HG02798 (cell line): Measurements from ENCODE around the gene TMEM229B.
A peak's percentile ranks its signal among the peaks of the same experiment; 100 is the strongest.

Experiments used
- ATAC-seq: cut with Tn5 transposase; IDR thresholded peaks from one replicate; pipeline ENCODE4 v1.9.1; 2021; ENCODE audit warnings: mild to moderate bottlenecking; ENCODE audit not compliant: unreplicated experiment, poor library complexity

TMEM229B gene

DNA sequence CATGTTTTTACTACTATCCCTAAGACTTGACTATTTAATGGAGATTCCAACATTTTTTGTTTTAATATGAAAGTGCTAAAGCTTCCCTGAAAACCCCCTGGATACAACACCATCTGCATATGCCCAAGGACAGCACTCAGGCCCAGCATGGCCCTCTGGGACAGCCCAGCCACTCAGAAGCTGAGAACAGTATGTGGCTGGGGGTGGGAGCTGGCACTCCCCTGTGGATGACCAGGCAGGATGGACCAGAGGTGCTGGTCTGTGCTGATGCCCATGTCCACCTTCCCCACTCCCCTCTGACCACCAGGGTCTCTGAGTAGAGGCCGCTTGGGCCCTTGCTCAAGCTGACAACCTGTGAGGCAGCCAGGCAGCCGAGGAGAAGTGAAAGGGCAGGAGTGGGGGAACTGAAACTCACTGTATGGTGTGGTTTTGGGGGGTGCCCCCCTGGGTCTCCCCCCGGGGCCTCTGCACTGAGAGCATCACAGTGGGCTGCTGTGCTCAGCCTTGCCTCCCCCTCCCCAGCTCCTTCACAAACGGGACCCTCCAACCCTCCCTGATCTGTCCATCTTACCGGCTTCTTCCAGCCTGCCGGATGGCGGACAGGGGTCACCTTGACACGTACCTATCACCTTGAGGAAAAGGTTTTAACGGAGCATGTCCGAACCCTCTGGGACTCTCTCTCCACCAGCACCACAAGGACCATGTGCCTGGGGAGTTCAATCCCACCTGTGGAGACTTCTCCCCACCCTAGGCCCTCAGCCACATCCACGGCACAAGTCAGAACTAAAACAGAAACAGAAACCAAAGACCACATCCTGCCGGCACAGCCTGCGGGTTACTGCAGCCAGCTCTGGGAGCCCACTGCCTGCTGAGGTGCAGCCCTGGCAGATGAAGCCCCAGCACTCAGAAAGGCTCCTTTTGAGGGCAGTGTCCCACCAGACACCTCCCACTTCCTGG lies at the start of gene TMEM229B:
Gene TMEM229B, minus strand, starts transcription at position 785 of the 957 bp plus-strand sequence. CDS start 14,798 bp downstream, outside the sequence.
- ATAC-seq: peak; percentile 95

DNA sequence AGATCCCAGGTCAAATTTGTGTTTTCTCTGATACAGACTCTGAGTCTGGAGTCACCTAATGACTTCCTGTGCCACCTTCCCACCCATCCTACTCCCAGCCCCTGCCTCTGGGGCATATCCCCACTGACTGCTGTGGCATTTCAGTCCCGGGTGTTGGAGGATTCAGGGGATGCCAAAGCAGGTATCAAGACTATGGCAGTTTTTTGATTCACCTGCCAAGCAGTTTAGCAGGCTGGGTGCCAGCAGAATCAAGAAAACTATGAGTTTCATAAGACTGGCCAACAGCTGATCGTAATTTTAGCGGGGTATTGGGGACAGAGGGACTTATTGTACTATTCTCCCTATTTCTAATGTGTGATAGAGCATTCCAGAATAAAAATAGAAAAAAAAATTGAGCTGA lies 49.2 kb upstream of the TMEM229B start:
- no peak for ATAC-seq

DNA sequence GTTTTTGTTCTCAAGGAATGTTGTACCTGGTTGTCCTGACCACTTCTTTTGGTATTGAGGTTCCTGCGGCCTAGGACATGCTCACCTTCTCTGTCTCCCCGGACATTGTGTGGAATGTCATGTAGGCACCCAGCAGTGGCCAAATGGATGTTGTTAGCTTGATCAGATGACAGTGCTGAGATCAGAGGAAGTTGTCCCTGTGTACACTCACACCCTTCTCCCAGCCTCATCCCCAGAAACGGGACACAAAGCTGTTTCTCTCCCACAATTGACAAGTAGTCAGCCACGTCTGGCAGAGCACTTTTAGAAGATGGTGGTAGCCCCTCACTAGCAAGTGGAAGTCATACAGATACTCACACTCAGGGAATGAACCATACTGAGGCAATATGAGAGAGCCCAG lies 47.6 kb upstream of the TMEM229B start:
- no peak for ATAC-seq

DNA sequence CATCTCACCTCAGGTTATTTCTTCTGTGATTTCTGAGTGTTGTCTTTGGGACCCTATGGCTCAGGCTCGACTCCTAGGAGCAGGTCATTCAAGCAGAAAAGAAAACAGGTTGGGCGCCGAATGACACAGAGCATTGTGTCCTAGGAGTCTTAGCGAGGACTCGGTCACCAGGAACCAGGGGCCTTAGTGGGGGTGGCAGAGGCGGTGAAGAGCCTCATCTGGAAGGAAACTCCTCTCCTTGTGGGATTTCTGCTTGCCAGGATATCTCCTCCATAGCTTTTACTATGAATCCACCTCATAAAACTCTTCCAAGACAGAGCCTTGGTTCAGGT lies 45.2 kb upstream of the TMEM229B start:
- no peak for ATAC-seq

DNA sequence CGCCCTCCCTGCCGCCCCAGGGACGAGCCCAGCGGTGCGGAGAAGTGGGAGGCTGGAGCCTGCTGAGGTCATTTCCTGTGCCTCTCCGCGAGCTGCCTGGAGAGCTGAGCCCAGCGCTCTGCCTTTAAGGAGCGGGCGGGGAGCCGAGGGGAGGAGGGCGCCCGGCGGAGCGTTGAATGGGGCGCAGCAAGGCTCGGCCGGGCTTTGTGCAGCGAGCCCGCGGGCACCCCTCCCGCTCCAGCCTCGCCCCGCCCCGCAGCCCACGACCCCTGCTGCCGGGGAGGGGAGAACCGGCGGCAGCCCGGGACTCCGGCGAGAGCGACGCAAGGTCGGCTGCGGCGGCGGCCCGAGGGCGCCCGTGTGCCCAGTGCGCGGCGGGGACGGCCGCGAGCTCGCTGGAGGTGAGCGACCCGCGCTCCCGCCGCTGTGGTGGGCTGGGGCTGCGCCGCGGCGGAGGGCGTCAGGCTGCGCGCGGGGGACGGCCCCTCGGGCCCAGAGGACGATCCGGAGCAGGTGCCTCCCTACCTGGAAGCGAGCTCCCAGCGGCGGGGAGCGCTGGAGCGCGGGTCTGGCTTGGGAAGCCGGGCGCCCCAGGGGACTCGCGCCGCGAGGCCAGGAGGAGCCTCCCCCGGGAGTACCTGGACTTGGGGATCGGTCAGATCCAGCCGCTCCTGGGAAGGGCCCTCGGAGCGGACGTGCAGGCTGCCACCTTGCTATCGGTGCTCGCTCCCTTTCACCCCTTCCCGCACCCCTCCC lies 44.7 kb upstream of the TMEM229B start, which contains the start of gene PLEKHH1:
Gene PLEKHH1, plus strand, starts transcription at position 293 of the 756 bp plus-strand sequence. CDS start 8,578 bp downstream, outside the sequence.
- ATAC-seq: peak; percentile 79

- no peak for ATAC-seq
Measured at GRCh38 chr14:67532606-67532997, 44.1 kb upstream of the TMEM229B start.

- ATAC-seq: no peak
Measured at GRCh38 chr14:67529947-67530935, 41.7 kb upstream of the TMEM229B start.

DNA sequence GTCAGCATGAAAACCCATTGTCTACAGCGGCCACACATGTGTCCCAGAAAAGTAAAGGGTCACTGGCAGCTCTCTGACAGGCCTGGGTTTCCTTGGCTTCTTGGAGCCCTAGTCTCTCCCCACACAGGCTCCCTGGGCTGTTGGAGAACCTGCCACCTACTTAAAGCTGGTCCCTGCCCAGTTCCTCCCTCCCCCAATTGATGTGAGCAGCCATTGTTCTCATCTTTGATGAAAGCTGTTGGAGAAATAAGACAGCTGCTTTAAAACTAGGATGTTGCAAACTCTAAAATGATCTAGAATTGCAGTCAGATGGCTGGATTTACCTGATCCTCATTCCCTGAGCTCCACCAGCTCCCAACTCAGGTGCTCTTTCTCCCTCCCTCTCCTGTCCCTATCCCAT lies 39.8 kb upstream of the TMEM229B start:
- no peak for ATAC-seq

DNA sequence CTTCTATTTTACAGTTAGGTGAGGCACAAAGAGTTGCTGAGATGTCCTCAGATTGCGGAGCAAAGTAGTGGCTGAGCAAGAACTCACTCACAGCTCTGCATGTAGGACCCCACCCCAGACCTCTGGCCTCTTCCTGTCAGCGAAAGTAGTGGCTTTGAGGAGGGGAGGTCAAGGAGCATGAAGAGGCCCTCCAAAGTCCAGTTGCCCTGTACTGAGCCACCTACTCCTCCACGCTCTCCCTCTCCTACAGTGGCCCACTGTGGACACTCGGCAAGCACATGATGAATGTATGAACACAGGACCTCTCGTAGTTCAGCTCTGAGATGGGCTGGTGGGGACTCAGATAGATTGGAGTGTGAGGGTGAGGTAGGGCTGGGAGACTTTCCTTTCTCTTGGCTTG lies 39.2 kb upstream of the TMEM229B start:
- ATAC-seq: no peak

GRCh38 chr14:67526676-67527459 lies 38.3 kb upstream of the TMEM229B start:
- ATAC-seq: no peak

- ATAC-seq: no peak
Measured at GRCh38 chr14:67526181-67526580, 37.7 kb upstream of the TMEM229B start.

DNA sequence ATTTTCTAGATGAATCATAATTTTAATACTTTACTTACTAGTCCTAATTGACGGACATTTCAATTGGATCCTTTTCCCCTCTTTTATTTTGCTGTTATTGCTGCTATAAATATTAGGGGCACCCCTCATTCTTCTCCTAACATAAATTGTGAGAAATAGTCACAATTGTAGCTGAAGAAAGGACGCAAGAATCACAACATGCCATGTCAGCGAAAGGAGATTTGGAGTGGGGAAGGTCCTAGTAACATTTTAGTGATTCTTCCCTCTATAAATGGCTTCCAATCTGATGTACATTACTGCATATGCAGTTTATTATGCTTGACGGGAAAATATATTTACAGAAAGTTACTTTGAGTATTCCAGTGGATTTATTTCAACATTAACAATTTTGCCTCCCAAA lies 36.9 kb upstream of the TMEM229B start:
- no peak for ATAC-seq

GRCh38 chr14:67524634-67524963 lies 36.1 kb upstream of the TMEM229B start:
- ATAC-seq: no peak

DNA sequence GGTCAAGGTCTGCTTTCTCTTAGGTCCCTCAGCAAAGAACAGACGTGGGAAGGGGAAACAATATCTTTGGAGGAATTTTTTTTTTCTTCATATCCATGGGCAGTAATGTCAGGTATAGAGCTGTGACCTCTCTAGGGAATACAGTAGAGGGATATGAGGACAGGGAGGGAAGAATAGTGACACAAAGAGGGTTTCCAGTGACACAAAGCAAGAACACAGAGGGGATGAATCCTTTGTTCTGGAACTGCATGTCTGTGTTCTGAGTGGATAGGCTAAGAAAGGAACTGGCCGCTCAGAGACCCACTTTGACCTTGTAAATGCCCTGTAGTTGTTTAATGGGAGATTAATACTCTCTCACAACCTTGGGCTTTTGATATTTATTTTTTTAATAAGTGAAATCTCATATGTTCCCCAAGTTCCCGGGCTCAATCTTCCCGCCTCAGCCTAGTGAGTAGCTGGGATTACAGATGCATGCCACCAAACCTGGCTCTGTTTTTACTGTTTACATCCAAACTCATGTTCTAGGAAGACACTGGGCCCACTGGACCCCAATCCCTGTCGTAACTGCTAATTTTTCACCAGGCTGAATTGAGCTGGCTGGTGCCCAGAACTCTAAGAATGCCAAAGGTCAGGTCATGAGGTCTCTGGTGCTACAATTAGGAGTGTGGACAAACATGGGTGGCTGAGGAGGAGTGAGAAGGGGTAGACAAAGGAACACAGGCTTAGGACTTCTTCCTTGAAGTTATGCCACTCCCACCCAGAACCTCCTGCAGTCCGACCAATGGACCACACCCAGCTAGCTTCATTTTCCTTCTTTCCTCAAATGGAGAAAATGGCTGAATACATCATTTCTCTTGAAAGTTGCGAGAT lies 35.5 kb upstream of the TMEM229B start:
- no peak for ATAC-seq

DNA sequence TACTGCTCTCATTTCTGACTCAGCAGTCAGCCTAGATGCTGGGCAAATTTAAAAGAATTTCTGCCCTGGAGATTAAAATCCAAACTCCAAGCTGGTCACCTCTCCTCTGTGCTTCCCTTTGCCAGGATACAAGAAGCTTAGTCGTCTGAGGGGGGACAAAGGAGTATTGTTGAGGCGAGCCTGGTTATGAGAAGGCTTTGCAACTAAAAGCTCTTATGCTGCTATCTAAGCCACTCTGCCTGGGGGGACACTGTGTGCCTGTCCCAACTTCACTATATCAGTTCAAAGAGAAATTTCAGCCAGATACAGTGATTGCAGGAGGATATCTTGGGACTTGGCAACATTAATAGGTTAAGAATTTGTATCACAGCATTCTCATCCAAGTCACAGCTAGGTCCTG lies 33.7 kb upstream of the TMEM229B start:
- no peak for ATAC-seq

GRCh38 chr14:67520482-67520881 lies 32.0 kb upstream of the TMEM229B start:
- no peak for ATAC-seq

GRCh38 chr14:67519406-67519805 lies 30.9 kb upstream of the TMEM229B start:
- no peak for ATAC-seq

GRCh38 chr14:67517083-67517482 lies 28.6 kb upstream of the TMEM229B start:
- no peak for ATAC-seq

- no peak for ATAC-seq
Measured at GRCh38 chr14:67516676-67517075, 28.2 kb upstream of the TMEM229B start.
